HepG2 (cell line): Measurements from ENCODE around the gene SKIDA1. TPM values are rescaled to one million over a fixed set of nuclear protein-coding genes. Genes with fewer than 3 reads are reported as not detected.

Experiments
- ATF2 ChIP-seq: sonication (generic); formaldehyde crosslinking; IDR thresholded peaks from 2 replicates; pipeline ENCODE4 v1.4.0; 2020; ENCODE audit warnings: missing genetic modification reagents
- BHLHE40 ChIP-seq: IDR thresholded peaks from 2 replicates; pipeline ENCODE4 v1.6.1; 2011; ENCODE audit warnings: low read length, improper control_type of control experiment
- CEBPG ChIP-seq: IDR thresholded peaks from 2 replicates; pipeline ENCODE4 v1.6.1; 2016
- EHMT2 ChIP-seq: fragments of 200-600 bp; sonication (generic); IDR thresholded peaks from 2 replicates; pipeline ENCODE4 v1.7.0; 2017; ENCODE audit warnings: antibody characterized with exemption, low read depth, low read length, borderline replicate concordance
- ETV5 ChIP-seq: IDR thresholded peaks from 2 replicates; pipeline ENCODE4 v1.6.1; 2018; ENCODE audit warnings: missing biosample characterization, missing genetic modification reagents, inconsistent platforms, borderline replicate concordance
- GTF2F1 ChIP-seq: fragments of 150-350 bp; IDR thresholded peaks from 2 replicates; pipeline ENCODE4 v1.6.1; 2014; ENCODE audit warnings: low read length
- KDM1A ChIP-seq: IDR thresholded peaks from 2 replicates; pipeline ENCODE4 v1.6.1; 2016; ENCODE audit warnings: missing compliant biosample characterization
- KDM3A ChIP-seq: IDR thresholded peaks from 2 replicates; pipeline ENCODE4 v1.6.1; 2018; ENCODE audit warnings: low read depth, missing compliant biosample characterization
- KMT2B ChIP-seq: IDR thresholded peaks from 2 replicates; pipeline ENCODE4 v1.6.1; 2016; ENCODE audit warnings: missing genetic modification reagents, missing compliant biosample characterization
- RARG ChIP-seq: sonication (generic); formaldehyde crosslinking; IDR thresholded peaks from 2 replicates; pipeline ENCODE4 v1.4.0; 2020; ENCODE audit warnings: low read depth, mild to moderate bottlenecking, missing genetic modification reagents
- TEAD2 ChIP-seq: sonication (generic); formaldehyde crosslinking; IDR thresholded peaks from 2 replicates; pipeline ENCODE4 v1.9.0; 2021; ENCODE audit warnings: missing genetic modification reagents
- ZBTB4 ChIP-seq: sonication (generic); formaldehyde crosslinking; IDR thresholded peaks from 2 replicates; pipeline ENCODE4 v1.4.0; 2020; ENCODE audit warnings: missing genetic modification reagents, mild to moderate bottlenecking, borderline replicate concordance
- ZC3H13 ChIP-seq: sonication (generic); formaldehyde crosslinking; IDR thresholded peaks from 2 replicates; pipeline ENCODE4 v1.8.1; 2023; ENCODE audit warnings: mild to moderate bottlenecking, missing genetic modification reagents, moderate library complexity
- ZNF20 ChIP-seq: sonication (generic); formaldehyde crosslinking; IDR thresholded peaks from 2 replicates; pipeline ENCODE4 v1.4.0; 2020; ENCODE audit warnings: mild to moderate bottlenecking, moderate library complexity, missing genetic modification reagents
- ZNF230 ChIP-seq: sonication (generic); formaldehyde crosslinking; IDR thresholded peaks from 2 replicates; pipeline ENCODE4 v1.4.0; 2020; ENCODE audit warnings: mild to moderate bottlenecking, missing genetic modification reagents
- ZNF235 ChIP-seq: sonication (generic); formaldehyde crosslinking; IDR thresholded peaks from 2 replicates; pipeline ENCODE4 v1.8.1; 2023; ENCODE audit warnings: mild to moderate bottlenecking, missing genetic modification reagents, borderline replicate concordance
- ZNF512B ChIP-seq: sonication (generic); formaldehyde crosslinking; IDR thresholded peaks from 2 replicates; pipeline ENCODE4 v1.5.1; 2020; ENCODE audit warnings: missing genetic modification reagents, mild to moderate bottlenecking, borderline replicate concordance
- ZNF543 ChIP-seq: sonication (generic); formaldehyde crosslinking; IDR thresholded peaks from 2 replicates; pipeline ENCODE4 v1.4.0; 2020; ENCODE audit warnings: mild to moderate bottlenecking, missing genetic modification reagents
- ZNF557 ChIP-seq: sonication (generic); formaldehyde crosslinking; IDR thresholded peaks from 2 replicates; pipeline ENCODE4 v1.4.0; 2020; ENCODE audit warnings: missing genetic modification reagents
- ZNF660 ChIP-seq: sonication (generic); formaldehyde crosslinking; IDR thresholded peaks from 2 replicates; pipeline ENCODE4 v1.5.1; 2020; ENCODE audit warnings: mild to moderate bottlenecking, low read depth, missing genetic modification reagents, borderline replicate concordance
- ZNF784 ChIP-seq: sonication (generic); formaldehyde crosslinking; IDR thresholded peaks from 2 replicates; pipeline ENCODE4 v1.5.1; 2020; ENCODE audit warnings: missing genetic modification reagents, mild to moderate bottlenecking, borderline replicate concordance
- ZNF83 ChIP-seq: sonication (generic); formaldehyde crosslinking; IDR thresholded peaks from 2 replicates; pipeline ENCODE4 v1.4.0; 2020; ENCODE audit warnings: missing genetic modification reagents, mild to moderate bottlenecking, borderline replicate concordance
- ZNF850 ChIP-seq: sonication (generic); formaldehyde crosslinking; conservative IDR thresholded peaks from 2 replicates; pipeline ENCODE4 v1.9.0; 2021; ENCODE audit warnings: mild to moderate bottlenecking, missing genetic modification reagents
- polyA plus RNA-seq, 8 experiments: library from polyadenylated mRNA; depleted of rRNA in 3 of 8; stranded (reverse) in 7 of 8; unstranded in 1 of 8; fragments of >200 nt; fragmentation: Illumina TruSeq in 4 of 8; extraction: Trizol in 4 of 8; gene quantifications; 2 replicates each; pipeline versions ENCODE4 v1.2.1 to v1.2.3, GENCODE V29; 2011 to 2016; ENCODE audit warnings: low read depth in 4 of 8, missing spikeins in 1 of 8, mixed read lengths in 1 of 8; ENCODE audit not compliant: insufficient read depth in 1 of 8
- total RNA-seq, 5 experiments: library from RNA; depleted of rRNA; stranded (reverse); fragments of >200 nt; fragmentation: Illumina TruSeq; extraction: Trizol; gene quantifications; 2 replicates each; pipeline ENCODE4 v1.2.3, GENCODE V29; 2016; ENCODE audit warnings: low read depth in 1 of 5

Gene SKIDA1
- total and polyA plus RNA-seq, 2 of the 13 experiments (the other 11 are each of a cell fraction or from before 2014, with no cell fraction given), result 0.73 to 1.5 TPM

GRCh38 chr10:21495752-21496342, 29.6 kb downstream of the SKIDA1 start (continued):
- peak; percentile 1; the same call in 1 of the 2 replicates for TF ChIP-seq ZNF512B (CRISPR knock-in tag)
- TF ChIP-seq ETV5 (CRISPR knock-in tag), result peak; percentile 90
- TF ChIP-seq ZNF557 (CRISPR knock-in tag), result peak; percentile 79; the same call in 1 of the 2 replicates
- peak; percentile 21; the same call in 1 of the 2 replicates for TF ChIP-seq GTF2F1
- no peak for TF ChIP-seq ZNF230 (CRISPR knock-in tag)
- peak; percentile 93; the same call in 1 of the 2 replicates for TF ChIP-seq ZC3H13 (CRISPR knock-in tag)
- peak; percentile 58 for TF ChIP-seq KMT2B (CRISPR knock-in tag)
- TF ChIP-seq ZNF660 (CRISPR knock-in tag), result no peak
- TF ChIP-seq BHLHE40, result peak; percentile 85
- TF ChIP-seq ZNF543 (CRISPR knock-in tag), result peak; percentile 93; the same call in 1 of the 2 replicates
- TF ChIP-seq ZNF83 (CRISPR knock-in tag), result peak; percentile 90; the same call in 1 of the 2 replicates
- no peak for TF ChIP-seq EHMT2
- no peak for TF ChIP-seq ZNF235
- TF ChIP-seq ATF2 (CRISPR knock-in tag), result peak; percentile 89
- TF ChIP-seq ZBTB4, result no peak
- peak; percentile 77 for TF ChIP-seq CEBPG (CRISPR knock-in tag)
- TF ChIP-seq ZNF20 (CRISPR knock-in tag), result no peak
- TF ChIP-seq KDM1A (CRISPR knock-in tag), result no peak
- 0 out of 2 replicates have a peak, but pooled peaks have one; percentile 64 for TF ChIP-seq ZNF850
- TF ChIP-seq ZNF784 (CRISPR knock-in tag), result peak; percentile 36; the same call in 1 of the 2 replicates
- TF ChIP-seq RARG (CRISPR knock-in tag), result no peak
- TF ChIP-seq KDM3A (CRISPR knock-in tag), result peak; percentile 94
- no peak for TF ChIP-seq TEAD2 (CRISPR knock-in tag)
